ENCODE measurements around the gene MTHFD2.

MTHFD2 gene

GRCh38 chr2:74188018-74188601, 10.3 kb upstream of the MTHFD2 start:
- Histone ChIP-seq H3K4me1 (peaks cover 14 to 75% (median 24%) of the 10 kb centered on the region in 10 experiments; a peak in 19 of 20 replicates), H3K27me3 (no peaks in the 10 kb centered on the region), H3K4me2 (peak overlapping the region in 4 of 11 experiments; percentile 2 to 94 (median 89); a peak in 7 of 22 replicates), H3K9me3 (replicated peaks in 1 of 11) (no peaks in the 10 kb centered on the region; a peak in 2 of 22 replicates), H3K4me3 (peak overlapping the region in 2 of 10 experiments; percentile 30 to 37; a peak in 4 of 20 replicates), H3K9ac (peak overlapping the region in 2 of 11 experiments; percentile 74 to 84; a peak in 3 of 22 replicates), H3K36me3 (no peaks in the 10 kb centered on the region), H4K20me1 (no peaks in the 10 kb centered on the region), H3K27ac (peak overlapping the region in 4 of 11 experiments; percentile 51 to 100 (median 98); a peak in 5 of 22 replicates)
- no peak for TF ChIP-seq Cebpa-rat (IDR thresholded peaks at IDR 0.05)

DNA sequence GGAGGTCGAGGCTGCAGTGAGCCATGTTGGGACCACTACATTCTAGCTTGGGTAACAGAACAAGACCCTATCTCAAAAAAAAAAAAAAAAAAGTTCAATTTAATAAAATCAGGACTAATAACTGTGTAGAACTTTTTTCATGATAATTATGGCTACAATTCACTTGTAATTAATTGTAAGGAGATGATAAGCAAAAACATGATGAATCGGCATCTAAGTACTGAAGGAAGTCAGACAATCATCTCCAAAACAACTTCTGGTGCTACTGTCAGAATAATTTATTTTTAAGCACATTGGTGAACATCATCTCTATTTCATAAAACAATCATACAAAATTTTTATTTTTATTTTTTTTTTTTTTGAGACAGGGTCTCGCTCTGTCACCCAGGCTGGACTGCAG, 9.7 kb upstream of the MTHFD2 start:
- no peaks in the 10 kb centered on the region for H3K36me3 ChIP-seq
- no peak overlapping the region for H3K4me3 ChIP-seq
- TF ChIP-seq Cebpa-rat (IDR thresholded peaks at IDR 0.05): no peak
- no peaks in the 10 kb centered on the region for H4K20me1 ChIP-seq
- no peaks in the 10 kb centered on the region for H3K27me3 ChIP-seq
- peak overlapping the region in 3 of 11 experiments; percentile 87 to 94 (median 91); a peak in 6 of 22 replicates for H3K4me2 ChIP-seq
- no peak overlapping the region for H3K9ac ChIP-seq
- H3K4me1 ChIP-seq: peaks cover 14 to 69% (median 23%) of the 10 kb centered on the region in 10 experiments; a peak in 19 of 20 replicates
- H3K27ac ChIP-seq: 0 out of 22 replicates have a peak overlapping the region, but pooled peaks of 1 of the 11 experiments have one; percentile 100
- H3K9me3 ChIP-seq (replicated peaks in 1 of 11): no peaks in the 10 kb centered on the region; a peak in 2 of 22 replicates

DNA sequence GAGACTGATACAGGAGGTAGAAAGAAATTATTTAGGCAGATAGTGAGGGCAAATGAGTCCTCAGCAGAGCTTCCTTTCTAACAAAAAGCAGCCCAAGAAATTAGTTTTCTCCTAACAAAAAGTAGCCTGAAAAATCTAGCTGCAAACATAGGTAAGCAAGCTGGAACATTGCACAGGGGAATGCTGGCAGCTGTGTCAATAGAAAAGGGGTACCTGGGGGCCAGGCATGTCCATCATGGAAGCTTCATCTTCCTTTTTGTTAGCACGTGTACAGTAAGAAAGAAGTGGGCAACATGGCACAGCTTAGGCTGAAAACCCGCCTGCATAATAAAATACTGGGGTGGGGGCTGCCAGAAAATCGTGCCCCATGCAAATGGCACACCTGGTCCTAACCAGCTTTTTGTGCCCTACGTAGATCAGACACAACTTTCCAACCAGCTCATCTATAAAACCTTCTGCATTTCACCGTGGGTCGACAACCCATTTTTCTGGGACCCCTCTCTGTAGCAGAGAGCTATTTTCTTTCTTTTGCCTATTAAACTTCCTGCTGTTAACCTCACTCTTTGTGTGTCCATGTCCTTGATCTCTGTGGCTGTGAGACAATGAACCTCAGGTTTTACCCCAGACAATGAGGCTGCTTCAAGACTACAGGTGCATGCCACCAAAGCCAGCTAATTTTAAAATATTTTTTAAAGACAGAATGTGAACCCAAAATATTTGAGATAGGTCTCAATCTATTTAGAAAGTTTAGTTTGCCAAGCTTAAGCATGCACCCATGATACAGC, 6.6 kb upstream of the MTHFD2 start:
- H3K4me3 ChIP-seq: no peak overlapping the region
- no peak overlapping the region for H3K27ac ChIP-seq
- no peaks in the 10 kb centered on the region for H3K9me3 ChIP-seq (replicated peaks in 1 of 11)
- no peak overlapping the region for H3K4me2 ChIP-seq
- no peak overlapping the region for H3K9ac ChIP-seq
- no peaks in the 10 kb centered on the region for H3K27me3 ChIP-seq
- H3K4me1 ChIP-seq: peaks cover 0 to 40% (median 6%) of the 10 kb centered on the region in 10 experiments; a peak in 11 of 20 replicates
- no peak for TF ChIP-seq Cebpa-rat (IDR thresholded peaks at IDR 0.05)
- no peaks in the 10 kb centered on the region for H3K36me3 ChIP-seq
- no peaks in the 10 kb centered on the region for H4K20me1 ChIP-seq

DNA sequence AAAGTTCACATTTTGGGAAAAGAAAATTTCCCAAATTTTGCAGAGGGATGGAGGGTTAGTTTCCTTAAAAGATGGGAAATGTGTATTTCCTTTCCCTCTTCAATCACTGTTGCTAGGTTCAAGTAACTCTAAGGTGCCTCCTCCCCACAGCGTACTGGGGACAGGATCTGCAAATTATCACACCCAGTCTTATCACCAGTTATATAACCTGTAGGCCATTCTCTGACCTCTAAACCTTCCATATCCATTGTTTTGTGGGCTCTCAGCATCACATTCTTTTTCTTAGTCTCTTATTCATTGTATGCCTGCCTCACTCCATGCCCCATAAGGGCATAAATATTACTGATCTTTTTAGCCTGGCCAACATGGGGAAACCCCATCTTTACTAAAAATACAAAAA, 3.6 kb upstream of the MTHFD2 start:
- H4K20me1 ChIP-seq: peaks cover 7 to 8% (median 8%) of the 10 kb centered on the region in 11 experiments
- H3K4me1 ChIP-seq: peaks cover 3 to 18% (median 12%) of the 10 kb centered on the region in 10 experiments
- TF ChIP-seq Cebpa-rat (IDR thresholded peaks at IDR 0.05): no peak
- H3K36me3 ChIP-seq: peaks cover 0 to 3% (median 0%) of the 10 kb centered on the region in 11 experiments; a peak in 2 of 22 replicates
- no peak overlapping the region for H3K4me2 ChIP-seq
- H3K27ac ChIP-seq: no peak overlapping the region
- H3K9ac ChIP-seq: no peak overlapping the region
- H3K9me3 ChIP-seq (replicated peaks in 1 of 11): no peaks in the 10 kb centered on the region
- no peaks in the 10 kb centered on the region for H3K27me3 ChIP-seq
- no peak overlapping the region for H3K4me3 ChIP-seq

DNA sequence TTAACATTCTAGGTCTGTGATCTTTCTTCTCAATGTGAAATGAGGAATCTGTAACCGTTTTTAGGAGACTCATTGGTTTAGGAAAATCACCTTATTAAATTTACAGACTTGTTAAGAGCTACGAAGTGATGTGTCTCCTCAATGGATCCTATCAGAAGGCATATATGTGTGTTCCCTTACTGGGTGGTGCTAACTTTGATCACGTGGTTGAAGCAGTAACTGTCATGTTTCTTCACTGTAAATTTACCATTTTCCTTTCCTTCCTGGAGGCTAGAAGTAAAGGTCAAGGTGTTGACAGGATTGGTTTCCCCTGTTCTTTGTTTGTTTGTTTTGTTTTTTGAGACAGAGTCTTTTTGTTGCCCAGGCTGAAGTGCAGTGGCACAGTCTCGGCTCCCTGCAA, 1.4 kb upstream of the MTHFD2 start:
- Histone ChIP-seq H3K36me3 (peaks cover 0 to 21% (median 11%) of the 10 kb centered on the region in 11 experiments; a peak in 17 of 22 replicates), H3K9ac (no peak overlapping the region), H3K4me3 (no peak overlapping the region), H3K9me3 (replicated peaks in 1 of 11) (no peaks in the 10 kb centered on the region), H3K4me1 (peaks cover 24 to 35% (median 32%) of the 10 kb centered on the region in 10 experiments), H3K4me2 (no peak overlapping the region; a peak in 1 of 22 replicates), H3K27me3 (no peaks in the 10 kb centered on the region), H3K27ac (no peak overlapping the region), H4K20me1 (peaks cover 29 to 31% (median 30%) of the 10 kb centered on the region in 11 experiments)
- no peak for TF ChIP-seq Cebpa-rat (IDR thresholded peaks at IDR 0.05)

- H3K4me3 ChIP-seq: peak overlapping the region; percentile 74 to 92 (median 80); a peak in 19 of 20 replicates
- peaks cover 10 to 30% (median 21%) of the 10 kb centered on the region in 11 experiments; a peak in 21 of 22 replicates for H3K36me3 ChIP-seq
- H3K4me2 ChIP-seq: peak overlapping the region; percentile 47 to 96 (median 92)
- peak overlapping the region; percentile 93 to 99 (median 97); a peak in 21 of 22 replicates for H3K9ac ChIP-seq
- no peaks in the 10 kb centered on the region for H3K27me3 ChIP-seq
- no peak for TF ChIP-seq Cebpa-rat (IDR thresholded peaks at IDR 0.05)
- H3K4me1 ChIP-seq: peaks cover 24 to 44% (median 35%) of the 10 kb centered on the region in 10 experiments
- no peaks in the 10 kb centered on the region for H3K9me3 ChIP-seq (replicated peaks in 1 of 11)
- peak overlapping the region; percentile 15 to 99 (median 98); a peak in 21 of 22 replicates for H3K27ac ChIP-seq
- peaks cover 38 to 41% (median 40%) of the 10 kb centered on the region in 11 experiments for H4K20me1 ChIP-seq
Observed at GRCh38 chr2:74198023-74198460, 373 bp upstream of the MTHFD2 start.

- H3K4me2 ChIP-seq: peak overlapping the region; percentile 84 to 98 (median 93)
- no peaks in the 10 kb centered on the region for H3K9me3 ChIP-seq (replicated peaks in 1 of 11)
- H3K4me1 ChIP-seq: peaks cover 28 to 57% (median 44%) of the 10 kb centered on the region in 10 experiments
- peak overlapping the region; percentile 87 to 99 (median 98) for H3K27ac ChIP-seq
- peak overlapping the region; percentile 74 to 92 (median 80) for H3K4me3 ChIP-seq
- peaks cover 50 to 53% (median 53%) of the 10 kb centered on the region in 11 experiments for H4K20me1 ChIP-seq
- H3K36me3 ChIP-seq: peaks cover 22 to 42% (median 33%) of the 10 kb centered on the region in 11 experiments
- H3K9ac ChIP-seq: peak overlapping the region; percentile 93 to 99 (median 97)
- TF ChIP-seq Cebpa-rat (IDR thresholded peaks at IDR 0.05): peak in 4 of 11 experiments; percentile 10 to 64 (median 29); a peak in 3 of 22 replicates
- H3K27me3 ChIP-seq: no peaks in the 10 kb centered on the region
Observed at GRCh38 chr2:74199275-74199701, 873 bp downstream of the MTHFD2 start.

GRCh38 chr2:74199871-74200305, 1.5 kb downstream of the MTHFD2 start:
- Histone ChIP-seq H3K4me1 (peaks cover 34 to 63% (median 50%) of the 10 kb centered on the region in 10 experiments), H3K27ac (peak overlapping the region; percentile 87 to 99 (median 98); a peak in 21 of 22 replicates), H3K9me3 (replicated peaks in 1 of 11) (no peaks in the 10 kb centered on the region), H4K20me1 (peaks cover 56 to 59% (median 59%) of the 10 kb centered on the region in 11 experiments), H3K4me3 (peak overlapping the region; percentile 74 to 92 (median 80)), H3K36me3 (peaks cover 28 to 48% (median 39%) of the 10 kb centered on the region in 11 experiments), H3K27me3 (no peaks in the 10 kb centered on the region), H3K9ac (peak overlapping the region; percentile 93 to 99 (median 97)), H3K4me2 (peak overlapping the region; percentile 84 to 98 (median 93))
- TF ChIP-seq Cebpa-rat (IDR thresholded peaks at IDR 0.05): no peak

All from BLaER1 treated with 17β-estradiol and CSF1 and Interleukin-3, amounts not matched to agents 10 nM and 100 nM (cell line).